Astrocyte (in vitro differentiated cells and primary cell): ENCODE results near the gene CRYBG1. TPM values are rescaled to one million over a fixed set of nuclear protein-coding genes. Genes with fewer than 3 reads are reported as not detected.

Experiments used
- DNase-seq: peaks from one replicate; pipeline ENCODE4 v3.0.0-alpha.2; 2010; ENCODE audit warnings: low read depth
- FAIRE-seq: peaks from 2 replicates; lab custom pipeline; 2011; peaks lifted over from hg19 to GRCh38; lab: Jason Lieb, UNC
- H2AFZ ChIP-seq: 2 replicates; pipeline ENCODE4 v1.6.0; 2012; ENCODE audit warnings: low read depth, low read length, inconsistent platforms
- H3K27ac ChIP-seq: 2 replicates; pipeline ENCODE4 v1.5.1; 2011; ENCODE audit warnings: low read depth, low read length, inconsistent platforms
- H3K27me3 ChIP-seq: 2 replicates; pipeline ENCODE4 v1.6.0; 2011; ENCODE audit warnings: low read length, inconsistent platforms; ENCODE audit not compliant: insufficient read depth
- H3K36me3 ChIP-seq: 2 replicates; pipeline ENCODE4 v1.5.1; 2011; ENCODE audit warnings: low read length, inconsistent platforms; ENCODE audit not compliant: insufficient read depth
- H3K4me1 ChIP-seq: 2 replicates; pipeline ENCODE4 v1.5.1; 2011; ENCODE audit warnings: low read length, inconsistent platforms; ENCODE audit not compliant: insufficient read depth
- H3K4me2 ChIP-seq: 2 replicates; pipeline ENCODE4 v1.6.0; 2012; ENCODE audit warnings: low read length, inconsistent platforms
- H3K4me3 ChIP-seq: 2 replicates; pipeline ENCODE4 v1.5.1; 2011; ENCODE audit warnings: low read depth, mild to moderate bottlenecking, low read length, inconsistent platforms; ENCODE audit not compliant: insufficient read depth
- H3K79me2 ChIP-seq: 2 replicates; pipeline ENCODE4 v1.6.0; 2012; ENCODE audit warnings: mild to moderate bottlenecking, low read length, inconsistent platforms; ENCODE audit not compliant: insufficient read depth
- H3K9ac ChIP-seq: 2 replicates; pipeline ENCODE4 v1.6.0; 2012; ENCODE audit warnings: mild to moderate bottlenecking, low read length, inconsistent platforms
- H3K9me3 ChIP-seq: 2 replicates; pipeline ENCODE4 v1.5.1; 2012; ENCODE audit warnings: low read depth, mild to moderate bottlenecking, low read length, inconsistent platforms; ENCODE audit not compliant: insufficient read depth
- H4K20me1 ChIP-seq: 2 replicates; pipeline ENCODE4 v1.6.0; 2012; ENCODE audit warnings: low read length, inconsistent platforms; ENCODE audit not compliant: insufficient read depth
- H3K27ac Mint-ChIP-seq: one replicate; pipeline ENCODE4 v1.8.0; 2021; ENCODE audit warnings: mild to moderate bottlenecking, mixed read lengths; ENCODE audit not compliant: unreplicated experiment
- H3K27me3 Mint-ChIP-seq: one replicate; pipeline ENCODE4 v1.8.0; 2021; ENCODE audit warnings: low read depth, mixed read lengths; ENCODE audit not compliant: unreplicated experiment
- H3K36me3 Mint-ChIP-seq: one replicate; pipeline ENCODE4 v1.8.0; 2021; ENCODE audit warnings: low read depth, mixed read lengths; ENCODE audit not compliant: unreplicated experiment
- H3K4me1 Mint-ChIP-seq: one replicate; pipeline ENCODE4 v1.8.0; 2021; ENCODE audit warnings: low read depth, mixed read lengths; ENCODE audit not compliant: unreplicated experiment
- H3K4me3 Mint-ChIP-seq: one replicate; pipeline ENCODE4 v1.8.0; 2021; ENCODE audit warnings: mild to moderate bottlenecking, moderate library complexity, mixed read lengths; ENCODE audit not compliant: unreplicated experiment
- H3K9me3 Mint-ChIP-seq: one replicate; pipeline ENCODE4 v1.8.0; 2021; ENCODE audit warnings: mild to moderate bottlenecking, mixed read lengths; ENCODE audit not compliant: unreplicated experiment
- CTCF ChIP-seq: IDR thresholded peaks from 2 replicates; pipeline ENCODE4 v1.5.1; 2011; ENCODE audit warnings: low read depth, mild to moderate bottlenecking, inconsistent platforms, low read length, moderate library complexity; ENCODE audit not compliant: insufficient read depth
- EZH2 ChIP-seq: IDR thresholded peaks from 2 replicates; pipeline ENCODE4 v1.6.1; 2012; ENCODE audit warnings: mild to moderate bottlenecking, low read length, inconsistent platforms; ENCODE audit not compliant: insufficient read depth
- total RNA-seq: library from RNA; stranded (reverse); gene quantifications from 2 replicates; pipeline ENCODE4 v1.2.1, GENCODE V29; 2021

The CRYBG1 gene
- total RNA-seq, 1 donor from 2014 or later, result 0.64 TPM

DNA sequence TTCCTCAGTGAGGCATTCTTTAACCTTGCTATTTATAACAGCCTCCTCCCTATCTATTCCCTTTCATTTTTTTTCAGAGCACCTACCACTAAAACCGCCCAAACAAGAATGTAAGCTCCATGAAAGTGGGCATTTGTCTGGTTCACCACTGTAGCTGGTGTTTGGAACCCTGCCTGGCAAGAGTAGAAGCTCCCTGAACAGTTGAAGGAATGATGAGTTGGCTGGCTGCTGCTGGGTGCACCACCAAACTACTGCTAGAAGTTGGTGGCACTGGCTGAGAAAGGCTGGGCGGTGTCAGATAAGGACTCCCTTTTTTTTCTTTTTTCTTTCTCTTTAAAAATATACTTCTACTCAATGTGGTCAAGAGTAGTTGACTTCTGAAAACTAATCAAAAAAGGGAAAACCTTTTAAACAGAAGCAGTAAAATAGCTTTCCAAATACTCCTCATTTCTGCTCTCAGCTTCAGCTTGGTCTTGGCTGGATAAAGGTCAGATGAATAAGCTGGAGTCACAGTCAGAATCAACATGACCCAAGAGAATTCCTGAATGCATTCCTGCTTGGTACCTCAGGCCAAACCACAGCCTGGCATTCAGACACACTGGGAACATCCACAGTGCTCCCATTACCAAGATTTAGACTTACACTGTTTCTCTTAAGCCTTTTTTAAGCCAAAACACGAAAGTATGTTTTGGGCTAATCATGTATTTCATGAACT lies 230.8 kb downstream of the CRYBG1 start:
- peaks cover 18% of the 10 kb centered on the region for H3K4me1 ChIP-seq
- H3K4me2 ChIP-seq, result peak overlapping the region; percentile 66
- H3K36me3 ChIP-seq, result no peaks in the 10 kb centered on the region
- H2AFZ ChIP-seq, result no peak overlapping the region
- peak overlapping the region; percentile 22 for H3K4me3 Mint-ChIP-seq
- H3K9me3 Mint-ChIP-seq, result no peaks in the 10 kb centered on the region
- DNase-seq, result peak; percentile 89
- H3K4me3 ChIP-seq, result peak overlapping the region; percentile 15
- peak; percentile 99 for FAIRE-seq
- H3K27me3 ChIP-seq, result no peaks in the 10 kb centered on the region
- peaks cover 5% of the 10 kb centered on the region for H3K36me3 Mint-ChIP-seq
- no peaks in the 10 kb centered on the region for H3K9me3 ChIP-seq
- no peak for TF ChIP-seq CTCF
- H3K27ac Mint-ChIP-seq, result peak overlapping the region; percentile 90
- H3K79me2 ChIP-seq, result no peaks in the 10 kb centered on the region
- no peaks in the 10 kb centered on the region for H4K20me1 ChIP-seq
- peak overlapping the region; percentile 11 for H3K9ac ChIP-seq
- peak overlapping the region; percentile 56 for H3K27ac ChIP-seq
- H3K4me1 Mint-ChIP-seq, result peaks cover 28% of the 10 kb centered on the region
- H3K27me3 Mint-ChIP-seq, result no peaks in the 10 kb centered on the region

- no peaks in the 10 kb centered on the region for H3K4me1 ChIP-seq
- no peak overlapping the region for H3K27ac ChIP-seq
- no peaks in the 10 kb centered on the region for H3K36me3 ChIP-seq
- no peaks in the 10 kb centered on the region for H4K20me1 ChIP-seq
- FAIRE-seq, result no peak
- H3K9me3 ChIP-seq, result no peaks in the 10 kb centered on the region
- Mint-ChIP-seq H3K4me1 (peaks cover 3% of the 10 kb centered on the region), H3K27me3 (no peaks in the 10 kb centered on the region), H3K36me3 (no peaks in the 10 kb centered on the region), H3K4me3 (no peak overlapping the region), H3K27ac (no peak overlapping the region), H3K9me3 (no peaks in the 10 kb centered on the region)
- H3K4me2 ChIP-seq, result no peak overlapping the region
- no peak overlapping the region for H3K9ac ChIP-seq
- H2AFZ ChIP-seq, result no peak overlapping the region
- no peak overlapping the region for H3K4me3 ChIP-seq
- H3K27me3 ChIP-seq, result no peaks in the 10 kb centered on the region
- no peak for DNase-seq
- no peaks in the 10 kb centered on the region for H3K79me2 ChIP-seq
- TF ChIP-seq EZH2 (no peak), CTCF (no peak)
These were observed 238.9 kb downstream of the CRYBG1 start for GRCh38 chr6:106599440-106599839.

DNA sequence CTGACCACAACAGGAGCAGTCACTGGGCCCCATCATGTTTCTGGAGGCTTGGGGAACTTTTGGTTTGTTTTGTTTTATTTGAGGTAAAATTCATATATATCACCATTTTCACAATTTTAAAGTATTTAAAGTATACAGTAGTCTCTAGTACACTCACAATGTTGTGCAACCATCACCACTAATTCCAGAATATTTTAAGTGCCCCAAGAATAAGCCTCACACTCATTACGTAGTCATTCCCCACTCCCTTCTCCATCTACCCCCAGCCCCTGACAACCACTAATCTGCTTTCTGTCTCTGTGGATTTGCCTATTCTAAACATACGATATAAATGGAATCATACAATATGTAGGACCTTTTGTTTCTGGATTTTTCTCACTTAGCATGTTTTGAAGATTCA lies 239.8 kb downstream of the CRYBG1 start:
- no peak for TF ChIP-seq EZH2
- no peak for TF ChIP-seq CTCF
- H4K20me1 ChIP-seq, result no peaks in the 10 kb centered on the region
- Mint-ChIP-seq H3K9me3 (no peaks in the 10 kb centered on the region), H3K4me3 (no peak overlapping the region), H3K4me1 (no peaks in the 10 kb centered on the region), H3K27ac (no peak overlapping the region), H3K36me3 (no peaks in the 10 kb centered on the region), H3K27me3 (no peaks in the 10 kb centered on the region)
- no peaks in the 10 kb centered on the region for H3K27me3 ChIP-seq
- no peak overlapping the region for H3K27ac ChIP-seq
- FAIRE-seq (no peak), DNase-seq (no peak)
- H3K79me2 ChIP-seq, result no peaks in the 10 kb centered on the region
- H3K4me2 ChIP-seq, result no peak overlapping the region
- no peaks in the 10 kb centered on the region for H3K36me3 ChIP-seq
- H3K9me3 ChIP-seq, result no peaks in the 10 kb centered on the region
- H3K9ac ChIP-seq, result no peak overlapping the region
- H3K4me1 ChIP-seq, result no peaks in the 10 kb centered on the region
- H3K4me3 ChIP-seq, result no peak overlapping the region
- H2AFZ ChIP-seq, result no peak overlapping the region
